HEK293 (cell line): Measurements from ENCODE around the gene UBE2V1.

Experiments
- CTCF ChIA-PET: fragments of 350-600 bp; formaldehyde crosslinking; extraction: SDS; loops from one replicate; lab custom pipeline; 2021; ENCODE audit warnings: antibody characterized with exemption; lab: Yijun Ruan, JAX
- POLR2A ChIA-PET: fragments of 300-600 bp; formaldehyde crosslinking; extraction: SDS; loops from one replicate; lab custom pipeline; 2020; ENCODE audit warnings: antibody characterized with exemption, inconsistent platforms; lab: Yijun Ruan, JAX
- H3K27ac ChIP-seq: fragments of 200-500 bp; sonication (Bioruptor generic); 2 replicates; pipeline ENCODE4 v1.5.1; 2014; ENCODE audit warnings: low read depth, low read length, control low read depth, inconsistent platforms; ENCODE audit errors: extremely low read depth
- H3K36me3 ChIP-seq, 2 experiments: fragments of 200-500 bp in 1 of 2; sonication (Bioruptor generic) in 1 of 2; 1 replicate in 1 of 2; 2 replicates in 1 of 2; pipeline ENCODE4 v1.5.1; 2014 to 2017; ENCODE audit warnings: inconsistent platforms in 2 of 2, low read length in 2 of 2; ENCODE audit not compliant: control insufficient read depth in 2 of 2, insufficient read depth in 1 of 2
- H3K4me1 ChIP-seq: fragments of 200-500 bp; sonication (Bioruptor generic); 2 replicates; pipeline ENCODE4 v1.5.1; 2014; ENCODE audit warnings: mild to moderate bottlenecking, low read length, inconsistent platforms; ENCODE audit not compliant: control insufficient read depth, insufficient read depth
- H3K4me3 ChIP-seq: 2 replicates; pipeline ENCODE4 v1.5.1; 2011; ENCODE audit warnings: low read depth, mild to moderate bottlenecking, control low read depth, low read length, moderate library complexity
- H3K9me3 ChIP-seq: fragments of 200-500 bp; sonication (Bioruptor generic); 2 replicates; pipeline ENCODE4 v1.5.1; 2014; ENCODE audit warnings: low read depth, low read length, inconsistent platforms; ENCODE audit not compliant: control insufficient read depth, insufficient read depth
- SCRT1 ChIP-seq: fragments of 450-650 bp; formaldehyde crosslinking; IDR thresholded peaks from 2 replicates; pipeline ENCODE4 v1.5.1; 2016; ENCODE audit warnings: missing biosample characterization, missing genetic modification characterization, borderline replicate concordance
- ZIC2 ChIP-seq: fragments of 450-650 bp; formaldehyde crosslinking; IDR thresholded peaks from 2 replicates; pipeline ENCODE4 v1.5.1; 2016; ENCODE audit warnings: missing biosample characterization, missing genetic modification characterization
- ZNF121 ChIP-seq: fragments of 450-650 bp; formaldehyde crosslinking; IDR thresholded peaks from 2 replicates; pipeline ENCODE4 v1.5.1; 2016; ENCODE audit warnings: missing biosample characterization, missing genetic modification characterization
- ZNF211 ChIP-seq: fragments of 450-650 bp; formaldehyde crosslinking; IDR thresholded peaks from 2 replicates; pipeline ENCODE4 v1.5.1; 2016; ENCODE audit warnings: low read depth, missing biosample characterization, missing genetic modification characterization
- ZNF335 ChIP-seq: fragments of 450-650 bp; formaldehyde crosslinking; conservative IDR thresholded peaks from 2 replicates; pipeline ENCODE4 v1.5.1; 2016; ENCODE audit warnings: missing biosample characterization, missing genetic modification characterization
- ZNF416 ChIP-seq: fragments of 450-650 bp; formaldehyde crosslinking; IDR thresholded peaks from 2 replicates; pipeline ENCODE4 v1.5.1; 2016; ENCODE audit warnings: missing biosample characterization, missing genetic modification characterization
- ZNF426 ChIP-seq: fragments of 450-650 bp; formaldehyde crosslinking; IDR thresholded peaks from 2 replicates; pipeline ENCODE4 v1.5.1; 2017; ENCODE audit warnings: missing biosample characterization, missing genetic modification characterization, mild to moderate bottlenecking, inconsistent platforms, moderate library complexity
- ZNF549 ChIP-seq: fragments of 450-650 bp; IDR thresholded peaks from 2 replicates; pipeline ENCODE4 v1.5.1; 2018; ENCODE audit warnings: missing biosample characterization, missing genetic modification characterization, mild to moderate bottlenecking, inconsistent platforms, moderate library complexity
- ZNF600 ChIP-seq: fragments of 450-650 bp; formaldehyde crosslinking; IDR thresholded peaks from 2 replicates; pipeline ENCODE4 v1.5.1; 2016; ENCODE audit warnings: missing biosample characterization, missing genetic modification characterization
- ZNF654 ChIP-seq: fragments of 450-650 bp; formaldehyde crosslinking; IDR thresholded peaks from 2 replicates; pipeline ENCODE4 v1.5.1; 2016; ENCODE audit warnings: low read depth, missing biosample characterization, missing genetic modification characterization
- TF ChIP-seq, protein P1 (sequence below): fragments of 450-650 bp; formaldehyde crosslinking; IDR thresholded peaks from 2 replicates; pipeline ENCODE4 v1.5.1; 2016; ENCODE audit warnings: missing biosample characterization, missing genetic modification characterization
- TF ChIP-seq, protein P2 (sequence below): fragments of 450-650 bp; formaldehyde crosslinking; IDR thresholded peaks from 2 replicates; pipeline ENCODE4 v1.5.1; 2016; ENCODE audit warnings: missing biosample characterization, missing genetic modification characterization
- TF ChIP-seq, protein P3 (sequence below): fragments of 450-650 bp; formaldehyde crosslinking; IDR thresholded peaks from 2 replicates; pipeline ENCODE4 v1.5.1; 2016; ENCODE audit warnings: missing biosample characterization, missing genetic modification characterization
- TF ChIP-seq, protein P4 (sequence below): fragments of 450-650 bp; formaldehyde crosslinking; IDR thresholded peaks from 2 replicates; pipeline ENCODE4 v1.5.1; 2017; ENCODE audit warnings: missing biosample characterization, missing genetic modification characterization
- TF ChIP-seq, protein P5 (sequence below): fragments of 450-650 bp; formaldehyde crosslinking; IDR thresholded peaks from 2 replicates; pipeline ENCODE4 v1.5.1; 2016; ENCODE audit warnings: missing biosample characterization, missing genetic modification characterization

Gene UBE2V1

DNA sequence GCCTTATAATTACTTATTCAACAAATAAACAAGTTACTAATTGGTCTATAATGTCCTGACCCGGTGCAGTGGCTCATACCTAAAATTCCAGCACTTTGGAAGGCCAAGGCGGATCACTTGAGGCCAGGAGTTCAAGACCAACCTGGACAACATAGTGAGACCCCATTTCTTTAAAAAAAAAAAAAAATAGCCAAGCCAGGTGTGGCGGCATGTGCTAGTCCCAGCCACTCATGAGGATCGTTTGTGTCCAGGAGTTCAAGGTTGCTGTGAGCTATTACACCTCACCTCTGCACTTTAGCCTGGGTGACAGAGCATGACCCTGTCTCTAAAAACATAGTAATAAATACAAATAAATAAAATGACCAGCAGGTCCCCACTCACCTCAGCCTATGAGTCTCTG, 9.8 kb upstream of the UBE2V1 start:
- Histone ChIP-seq H3K36me3 (peaks cover 0 to 47% of the 10 kb centered on the region in 2 experiments; a peak in 2 of 3 replicates), H3K4me3 (no peak overlapping the region), H3K27ac (no peak overlapping the region), H3K9me3 (no peaks in the 10 kb centered on the region), H3K4me1 (no peaks in the 10 kb centered on the region)
- no peak for TF ChIP-seq SCRT1
- peak; percentile 40; the same call in 1 of the 2 replicates for TF ChIP-seq ZNF121
- TF ChIP-seq, protein P1, sequence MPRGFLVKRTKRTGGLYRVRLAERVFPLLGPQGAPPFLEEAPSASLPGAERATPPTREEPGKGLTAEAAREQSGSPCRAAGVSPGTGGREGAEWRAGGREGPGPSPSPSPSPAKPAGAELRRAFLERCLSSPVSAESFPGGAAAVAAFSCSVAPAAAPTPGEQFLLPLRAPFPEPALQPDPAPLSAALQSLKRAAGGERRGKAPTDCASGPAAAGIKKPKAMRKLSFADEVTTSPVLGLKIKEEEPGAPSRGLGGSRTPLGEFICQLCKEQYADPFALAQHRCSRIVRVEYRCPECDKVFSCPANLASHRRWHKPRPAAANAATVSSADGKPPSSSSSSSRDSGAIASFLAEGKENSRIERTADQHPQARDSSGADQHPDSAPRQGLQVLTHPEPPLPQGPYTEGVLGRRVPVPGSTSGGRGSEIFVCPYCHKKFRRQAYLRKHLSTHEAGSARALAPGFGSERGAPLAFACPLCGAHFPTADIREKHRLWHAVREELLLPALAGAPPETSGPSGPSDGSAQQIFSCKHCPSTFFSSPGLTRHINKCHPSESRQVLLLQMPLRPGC, result no peak
- TF ChIP-seq ZNF549 (tag by site-specific recombination), result no peak
- ChIA-PET POLR2A (interaction anchor here (1.2 to 1.3 kb wide), 2 partner anchors 11 to 31 kb away, joined by 6 to 8 read pairs; partner anchors contain the start of gene PEDS1), CTCF (interaction anchor here (0.7 to 5.7 kb wide), 4 partner anchors 27 to 57 kb away, joined by 3 to 94 read pairs (median 40); no protein-coding TSS in a partner anchor)

DNA sequence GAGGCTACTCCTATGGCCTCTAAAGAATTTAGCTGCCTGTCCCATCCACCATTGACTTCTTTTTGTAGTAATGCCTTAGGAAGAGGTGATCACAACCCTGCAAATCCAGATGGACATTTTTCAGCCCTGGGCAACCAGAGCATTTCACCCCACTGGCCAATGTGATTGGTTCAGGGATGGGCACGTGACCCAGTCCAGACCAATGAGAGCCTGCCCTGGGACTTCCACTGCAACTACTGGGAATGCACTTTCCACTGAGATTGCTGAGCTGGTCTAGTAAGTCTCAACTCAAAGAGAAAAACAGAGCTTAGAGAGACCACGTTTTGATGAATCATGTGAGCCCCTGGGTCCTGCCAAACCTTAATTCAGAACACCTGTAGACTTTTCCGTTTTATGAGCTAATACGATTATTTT, 8.9 kb upstream of the UBE2V1 start:
- Histone ChIP-seq H3K36me3 (peaks cover 0 to 39% of the 10 kb centered on the region in 2 experiments; a peak in 2 of 3 replicates), H3K9me3 (no peaks in the 10 kb centered on the region)
- TF ChIP-seq, protein P2, sequence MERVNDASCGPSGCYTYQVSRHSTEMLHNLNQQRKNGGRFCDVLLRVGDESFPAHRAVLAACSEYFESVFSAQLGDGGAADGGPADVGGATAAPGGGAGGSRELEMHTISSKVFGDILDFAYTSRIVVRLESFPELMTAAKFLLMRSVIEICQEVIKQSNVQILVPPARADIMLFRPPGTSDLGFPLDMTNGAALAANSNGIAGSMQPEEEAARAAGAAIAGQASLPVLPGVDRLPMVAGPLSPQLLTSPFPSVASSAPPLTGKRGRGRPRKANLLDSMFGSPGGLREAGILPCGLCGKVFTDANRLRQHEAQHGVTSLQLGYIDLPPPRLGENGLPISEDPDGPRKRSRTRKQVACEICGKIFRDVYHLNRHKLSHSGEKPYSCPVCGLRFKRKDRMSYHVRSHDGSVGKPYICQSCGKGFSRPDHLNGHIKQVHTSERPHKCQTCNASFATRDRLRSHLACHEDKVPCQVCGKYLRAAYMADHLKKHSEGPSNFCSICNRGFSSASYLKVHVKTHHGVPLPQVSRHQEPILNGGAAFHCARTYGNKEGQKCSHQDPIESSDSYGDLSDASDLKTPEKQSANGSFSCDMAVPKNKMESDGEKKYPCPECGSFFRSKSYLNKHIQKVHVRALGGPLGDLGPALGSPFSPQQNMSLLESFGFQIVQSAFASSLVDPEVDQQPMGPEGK (tag by site-specific recombination), result no peak
- TF ChIP-seq, all 188 proteins: peak for 0
- ChIA-PET CTCF (interaction anchor here (0.6 to 5.7 kb wide), 5 partner anchors 16 to 128 kb away, joined by 3 to 94 read pairs (median 11); no protein-coding TSS in a partner anchor), POLR2A (interaction anchor here (0.6 to 2.2 kb wide), 4 partner anchors 31 to 629 kb away, joined by 3 to 13 read pairs (median 4); partner anchors contain the start of gene PEDS1)
- no peak overlapping the region for H3K27ac ChIP-seq
- H3K4me1 ChIP-seq, result no peaks in the 10 kb centered on the region
- H3K4me3 ChIP-seq, result no peak overlapping the region

DNA sequence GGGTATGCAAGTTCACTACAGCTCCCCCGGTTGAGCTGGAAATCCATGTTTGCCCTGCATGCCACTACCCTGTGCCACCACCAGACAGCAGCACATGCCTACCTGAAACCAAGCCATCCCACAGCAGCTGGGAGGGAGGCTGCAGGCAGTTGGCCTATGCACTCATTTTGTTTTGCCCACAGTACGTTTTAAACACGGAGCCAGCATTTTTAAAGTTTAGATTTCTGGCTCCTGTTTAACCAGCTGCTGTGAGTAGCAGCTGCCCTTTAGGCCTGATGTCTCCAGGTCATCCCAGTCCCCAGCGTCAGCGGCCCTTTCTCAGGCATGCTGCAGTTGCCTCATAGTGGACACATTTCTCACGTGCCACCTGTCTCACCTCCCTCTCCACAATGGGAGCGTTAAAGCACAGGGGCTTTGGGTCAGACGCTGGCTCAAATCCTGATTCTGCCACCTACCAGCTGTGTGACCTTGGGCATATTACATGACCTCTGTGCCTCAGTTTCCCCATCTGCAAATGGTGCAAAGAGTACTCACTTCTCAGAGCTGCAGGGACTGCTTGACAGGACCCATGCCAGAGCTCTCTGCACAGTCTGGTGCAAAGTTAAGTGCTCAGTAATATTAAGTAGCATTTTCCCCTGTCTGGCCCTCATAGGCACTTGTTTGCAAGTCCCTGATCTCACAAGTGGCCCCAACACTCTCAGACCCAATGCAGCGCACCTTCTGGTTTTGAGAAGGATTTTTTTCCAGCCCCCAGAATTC, 8.2 kb upstream of the UBE2V1 start:
- TF ChIP-seq ZIC2 (tag by site-specific recombination) (no peak), ZNF211 (tag by site-specific recombination) (no peak), ZNF426 (no peak), ZNF654 (peak; percentile 65), ZNF416 (tag by site-specific recombination) (no peak), ZNF335 (tag by site-specific recombination) (peak; percentile 45; the same call in 1 of the 2 replicates), ZNF600 (tag by site-specific recombination) (peak; percentile 32; the same call in 1 of the 2 replicates)
- TF ChIP-seq, protein P3, sequence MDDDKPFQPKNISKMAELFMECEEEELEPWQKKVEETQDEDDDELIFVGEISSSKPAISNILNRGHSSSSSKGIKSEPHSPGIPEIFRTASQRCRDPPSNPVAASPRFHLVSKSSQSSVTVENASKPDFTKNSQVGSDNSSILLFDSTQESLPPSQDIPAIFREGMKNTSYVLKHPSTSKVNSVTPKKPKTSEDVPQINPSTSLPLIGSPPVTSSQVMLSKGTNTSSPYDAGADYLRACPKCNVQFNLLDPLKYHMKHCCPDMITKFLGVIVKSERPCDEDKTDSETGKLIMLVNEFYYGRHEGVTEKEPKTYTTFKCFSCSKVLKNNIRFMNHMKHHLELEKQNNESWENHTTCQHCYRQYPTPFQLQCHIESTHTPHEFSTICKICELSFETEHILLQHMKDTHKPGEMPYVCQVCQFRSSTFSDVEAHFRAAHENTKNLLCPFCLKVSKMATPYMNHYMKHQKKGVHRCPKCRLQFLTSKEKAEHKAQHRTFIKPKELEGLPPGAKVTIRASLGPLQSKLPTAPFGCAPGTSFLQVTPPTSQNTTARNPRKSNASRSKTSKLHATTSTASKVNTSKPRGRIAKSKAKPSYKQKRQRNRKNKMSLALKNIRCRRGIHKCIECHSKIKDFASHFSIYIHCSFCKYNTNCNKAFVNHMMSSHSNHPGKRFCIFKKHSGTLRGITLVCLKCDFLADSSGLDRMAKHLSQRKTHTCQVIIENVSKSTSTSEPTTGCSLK (tag by site-specific recombination), result no peak
- TF ChIP-seq, protein P4, sequence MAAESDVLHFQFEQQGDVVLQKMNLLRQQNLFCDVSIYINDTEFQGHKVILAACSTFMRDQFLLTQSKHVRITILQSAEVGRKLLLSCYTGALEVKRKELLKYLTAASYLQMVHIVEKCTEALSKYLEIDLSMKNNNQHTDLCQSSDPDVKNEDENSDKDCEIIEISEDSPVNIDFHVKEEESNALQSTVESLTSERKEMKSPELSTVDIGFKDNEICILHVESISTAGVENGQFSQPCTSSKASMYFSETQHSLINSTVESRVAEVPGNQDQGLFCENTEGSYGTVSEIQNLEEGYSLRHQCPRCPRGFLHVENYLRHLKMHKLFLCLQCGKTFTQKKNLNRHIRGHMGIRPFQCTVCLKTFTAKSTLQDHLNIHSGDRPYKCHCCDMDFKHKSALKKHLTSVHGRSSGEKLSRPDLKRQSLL (tag by site-specific recombination), result no peak
- TF ChIP-seq, protein P5, sequence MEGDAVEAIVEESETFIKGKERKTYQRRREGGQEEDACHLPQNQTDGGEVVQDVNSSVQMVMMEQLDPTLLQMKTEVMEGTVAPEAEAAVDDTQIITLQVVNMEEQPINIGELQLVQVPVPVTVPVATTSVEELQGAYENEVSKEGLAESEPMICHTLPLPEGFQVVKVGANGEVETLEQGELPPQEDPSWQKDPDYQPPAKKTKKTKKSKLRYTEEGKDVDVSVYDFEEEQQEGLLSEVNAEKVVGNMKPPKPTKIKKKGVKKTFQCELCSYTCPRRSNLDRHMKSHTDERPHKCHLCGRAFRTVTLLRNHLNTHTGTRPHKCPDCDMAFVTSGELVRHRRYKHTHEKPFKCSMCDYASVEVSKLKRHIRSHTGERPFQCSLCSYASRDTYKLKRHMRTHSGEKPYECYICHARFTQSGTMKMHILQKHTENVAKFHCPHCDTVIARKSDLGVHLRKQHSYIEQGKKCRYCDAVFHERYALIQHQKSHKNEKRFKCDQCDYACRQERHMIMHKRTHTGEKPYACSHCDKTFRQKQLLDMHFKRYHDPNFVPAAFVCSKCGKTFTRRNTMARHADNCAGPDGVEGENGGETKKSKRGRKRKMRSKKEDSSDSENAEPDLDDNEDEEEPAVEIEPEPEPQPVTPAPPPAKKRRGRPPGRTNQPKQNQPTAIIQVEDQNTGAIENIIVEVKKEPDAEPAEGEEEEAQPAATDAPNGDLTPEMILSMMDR (tag by site-specific recombination), result peak; percentile 84
- H3K4me1 ChIP-seq, result no peaks in the 10 kb centered on the region
- H3K9me3 ChIP-seq, result no peaks in the 10 kb centered on the region
- POLR2A ChIA-PET, result interaction anchor here (0.6 to 2.2 kb wide), 5 partner anchors 11 to 58 kb away, joined by 3 to 13 read pairs (median 5); partner anchors contain the start of gene PEDS1
- no peak overlapping the region for H3K27ac ChIP-seq
- peaks cover 0 to 31% of the 10 kb centered on the region in 2 experiments; a peak in 1 of 3 replicates for H3K36me3 ChIP-seq
- no peak overlapping the region for H3K4me3 ChIP-seq
- CTCF ChIA-PET, result interaction anchor here (0.6 to 5.7 kb wide), 14 partner anchors 9 to 474 kb away, joined by 3 to 94 read pairs (median 6); partner anchors contain the start of gene PEDS1
